Chondrocyte (in vitro differentiated cells): ENCODE data around the gene USP40. TPM values are rescaled to one million over a fixed set of nuclear protein-coding genes. Genes with fewer than 3 reads are reported as not detected.

Experiments
- DNase-seq: peaks from one replicate; pipeline ENCODE4 v3.0.0; 2021; ENCODE audit warnings: mixed read lengths, low spot score
- H3K27ac Mint-ChIP-seq: one replicate; pipeline ENCODE4 v1.8.0; 2021; ENCODE audit warnings: mild to moderate bottlenecking, moderate library complexity, mixed read lengths; ENCODE audit not compliant: unreplicated experiment
- H3K27me3 Mint-ChIP-seq: 2 replicates; pipeline ENCODE4 v1.8.0; 2021; ENCODE audit warnings: low read depth, mixed read lengths
- H3K36me3 Mint-ChIP-seq: 2 replicates; pipeline ENCODE4 v1.8.0; 2021; ENCODE audit warnings: low read depth, mixed read lengths
- H3K4me1 Mint-ChIP-seq: 2 replicates; pipeline ENCODE4 v1.8.0; 2021; ENCODE audit warnings: low read depth, mild to moderate bottlenecking, mixed read lengths
- H3K4me3 Mint-ChIP-seq: one replicate; pipeline ENCODE4 v1.8.0; 2021; ENCODE audit warnings: mild to moderate bottlenecking, moderate library complexity, mixed read lengths; ENCODE audit not compliant: unreplicated experiment
- H3K9me3 Mint-ChIP-seq: 2 replicates; pipeline ENCODE4 v1.8.0; 2021; ENCODE audit warnings: low read depth, mixed read lengths
- total RNA-seq: library from RNA; stranded (reverse); gene quantifications from 3 replicates; pipeline ENCODE4 v1.2.1, GENCODE V29; 2021
- TF ChIP-seq, protein P1 (sequence below): fragments of 200-600 bp; sonication (generic); IDR thresholded peaks from 2 replicates; pipeline ENCODE4 v1.5.0; 2021; ENCODE audit warnings: antibody characterized with exemption, mild to moderate bottlenecking, moderate library complexity

The USP40 gene
- total RNA-seq, 1 donor from 2014 or later, result 29.4 TPM

DNA sequence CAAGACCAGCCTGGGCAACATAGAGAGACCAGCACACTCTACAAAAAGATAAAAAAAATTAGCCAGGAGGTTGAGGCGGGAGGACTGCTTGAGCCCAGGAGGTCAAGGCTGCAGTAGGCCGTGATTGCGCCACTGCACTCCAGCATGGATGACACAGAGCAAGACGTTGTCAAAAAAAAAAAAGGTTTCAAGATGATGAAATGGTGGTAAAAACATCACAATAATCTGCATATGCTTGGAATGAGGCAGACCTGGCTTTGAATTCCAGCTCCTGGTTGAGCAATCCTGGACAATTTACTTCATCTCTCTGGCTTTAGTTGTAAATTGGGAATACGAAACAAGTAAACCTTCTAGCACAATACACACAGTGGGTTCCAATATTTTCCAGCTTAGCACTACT is 24.1 kb downstream of the USP40 start:
- no peaks in the 10 kb centered on the region for H3K9me3 Mint-ChIP-seq
- DNase-seq, result no peak
- H3K4me1 Mint-ChIP-seq, result no peaks in the 10 kb centered on the region
- TF ChIP-seq, protein P1, sequence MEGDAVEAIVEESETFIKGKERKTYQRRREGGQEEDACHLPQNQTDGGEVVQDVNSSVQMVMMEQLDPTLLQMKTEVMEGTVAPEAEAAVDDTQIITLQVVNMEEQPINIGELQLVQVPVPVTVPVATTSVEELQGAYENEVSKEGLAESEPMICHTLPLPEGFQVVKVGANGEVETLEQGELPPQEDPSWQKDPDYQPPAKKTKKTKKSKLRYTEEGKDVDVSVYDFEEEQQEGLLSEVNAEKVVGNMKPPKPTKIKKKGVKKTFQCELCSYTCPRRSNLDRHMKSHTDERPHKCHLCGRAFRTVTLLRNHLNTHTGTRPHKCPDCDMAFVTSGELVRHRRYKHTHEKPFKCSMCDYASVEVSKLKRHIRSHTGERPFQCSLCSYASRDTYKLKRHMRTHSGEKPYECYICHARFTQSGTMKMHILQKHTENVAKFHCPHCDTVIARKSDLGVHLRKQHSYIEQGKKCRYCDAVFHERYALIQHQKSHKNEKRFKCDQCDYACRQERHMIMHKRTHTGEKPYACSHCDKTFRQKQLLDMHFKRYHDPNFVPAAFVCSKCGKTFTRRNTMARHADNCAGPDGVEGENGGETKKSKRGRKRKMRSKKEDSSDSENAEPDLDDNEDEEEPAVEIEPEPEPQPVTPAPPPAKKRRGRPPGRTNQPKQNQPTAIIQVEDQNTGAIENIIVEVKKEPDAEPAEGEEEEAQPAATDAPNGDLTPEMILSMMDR, result no peak
- H3K4me3 Mint-ChIP-seq, result no peak overlapping the region
- no peak overlapping the region for H3K27ac Mint-ChIP-seq
- H3K36me3 Mint-ChIP-seq, result peaks cover 30% of the 10 kb centered on the region
- H3K27me3 Mint-ChIP-seq, result no peaks in the 10 kb centered on the region

DNA sequence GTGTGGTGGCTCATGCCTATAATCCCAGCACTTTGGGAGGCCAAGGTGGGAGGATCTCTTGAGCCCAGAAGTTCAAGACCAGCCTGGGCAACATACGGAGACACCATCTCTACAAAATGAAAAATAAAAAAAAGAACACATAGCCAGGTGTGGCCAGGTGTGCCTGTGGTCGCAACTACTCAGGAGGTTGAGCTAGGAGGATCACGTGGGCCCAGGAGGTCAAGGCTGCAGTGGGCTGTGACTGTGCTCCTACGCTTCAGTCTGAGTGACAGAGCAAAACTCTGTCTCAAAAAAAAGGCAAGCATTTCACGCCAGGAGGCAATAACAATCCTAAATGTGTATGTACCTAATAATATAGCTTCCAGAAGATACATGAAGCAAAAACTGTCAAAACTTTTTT is 27.8 kb downstream of the USP40 start:
- no peak overlapping the region for H3K27ac Mint-ChIP-seq
- H3K9me3 Mint-ChIP-seq, result no peaks in the 10 kb centered on the region
- H3K4me3 Mint-ChIP-seq, result no peak overlapping the region
- TF ChIP-seq, protein P1, result no peak
- DNase-seq, result no peak
- peaks cover 13% of the 10 kb centered on the region for H3K36me3 Mint-ChIP-seq
- no peaks in the 10 kb centered on the region for H3K27me3 Mint-ChIP-seq
- peaks cover 11% of the 10 kb centered on the region for H3K4me1 Mint-ChIP-seq

DNA sequence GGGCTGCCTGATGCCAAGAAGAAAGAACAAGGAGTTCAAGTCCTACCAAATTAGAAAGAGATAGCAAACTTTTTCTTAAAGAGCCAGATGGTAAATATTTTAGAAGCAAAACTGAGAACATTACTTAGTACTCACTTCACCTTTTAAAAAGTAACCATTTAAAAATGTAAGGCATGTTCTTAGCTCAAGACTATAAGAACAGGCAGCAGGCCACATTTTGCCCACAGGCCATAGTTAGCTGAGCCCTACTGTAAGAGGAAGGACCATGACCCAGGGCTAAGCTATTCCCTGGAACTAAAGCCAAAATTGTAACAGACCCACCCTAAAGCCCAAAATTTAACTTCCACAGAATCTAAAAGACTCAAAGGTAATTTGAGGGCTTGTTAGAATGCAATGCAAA is 31.3 kb downstream of the USP40 start:
- H3K36me3 Mint-ChIP-seq, result peaks cover 12% of the 10 kb centered on the region
- no peak for DNase-seq
- no peaks in the 10 kb centered on the region for H3K9me3 Mint-ChIP-seq
- no peaks in the 10 kb centered on the region for H3K27me3 Mint-ChIP-seq
- no peak overlapping the region for H3K4me3 Mint-ChIP-seq
- TF ChIP-seq, protein P1, result no peak
- H3K4me1 Mint-ChIP-seq, result peaks cover 11% of the 10 kb centered on the region
- H3K27ac Mint-ChIP-seq, result no peak overlapping the region

DNA sequence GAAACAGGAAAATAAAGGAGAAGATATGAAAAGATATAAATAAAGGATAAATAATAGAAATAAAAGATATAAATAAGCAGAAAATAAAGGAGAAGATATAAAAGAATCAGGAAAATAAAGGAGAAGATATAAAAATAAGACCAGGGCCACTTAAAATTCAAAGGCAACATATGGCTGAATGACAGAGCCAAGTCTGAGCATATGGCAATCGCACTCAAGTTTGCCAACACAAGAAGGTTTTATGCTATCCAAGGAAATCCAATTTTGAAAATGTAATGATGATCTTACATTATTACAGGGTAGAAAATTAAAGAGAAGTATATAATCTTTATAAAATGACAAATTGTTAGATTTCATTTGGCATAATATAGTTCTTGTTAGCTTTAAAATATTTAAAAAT is 33.6 kb downstream of the USP40 start:
- no peaks in the 10 kb centered on the region for H3K9me3 Mint-ChIP-seq
- H3K27me3 Mint-ChIP-seq, result no peaks in the 10 kb centered on the region
- peaks cover 16% of the 10 kb centered on the region for H3K36me3 Mint-ChIP-seq
- no peak overlapping the region for H3K27ac Mint-ChIP-seq
- TF ChIP-seq, protein P1, result no peak
- no peak for DNase-seq
- H3K4me1 Mint-ChIP-seq, result peaks cover 11% of the 10 kb centered on the region
- H3K4me3 Mint-ChIP-seq, result no peak overlapping the region

DNA sequence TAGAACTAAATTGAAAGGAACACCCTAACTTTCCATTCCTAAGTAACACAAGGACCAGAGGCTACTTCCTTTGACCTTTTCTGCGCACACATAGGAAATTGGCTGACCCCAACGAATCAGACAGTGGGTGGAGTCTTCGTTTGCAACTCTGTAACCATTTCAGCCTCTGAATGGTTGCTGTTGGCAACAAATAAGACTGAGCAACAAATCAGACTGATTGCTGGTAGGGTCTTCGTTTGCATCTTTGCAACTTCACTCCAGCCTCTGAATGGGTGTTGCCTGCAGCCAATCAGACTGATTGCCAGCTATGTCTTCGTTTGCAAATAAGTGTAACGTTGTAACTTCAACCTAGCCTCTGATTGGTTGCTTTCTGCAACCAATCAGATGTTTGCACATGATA is 34.6 kb downstream of the USP40 start:
- DNase-seq, result no peak
- H3K27ac Mint-ChIP-seq, result no peak overlapping the region
- no peak overlapping the region for H3K4me3 Mint-ChIP-seq
- no peaks in the 10 kb centered on the region for H3K27me3 Mint-ChIP-seq
- H3K9me3 Mint-ChIP-seq, result no peaks in the 10 kb centered on the region
- H3K4me1 Mint-ChIP-seq, result peaks cover 11% of the 10 kb centered on the region
- TF ChIP-seq, protein P1, result no peak
- peaks cover 17% of the 10 kb centered on the region for H3K36me3 Mint-ChIP-seq
